ENCODE data around the gene DSCAML1. TPM values are rescaled to one million over a fixed set of nuclear protein-coding genes. Genes with fewer than 3 reads are reported as not detected.

Gene DSCAML1
- total and polyA plus RNA-seq, 9 of the 15 experiments (the other 6 are each of a cell fraction or from before 2014, with no cell fraction given) = not detected

DNA sequence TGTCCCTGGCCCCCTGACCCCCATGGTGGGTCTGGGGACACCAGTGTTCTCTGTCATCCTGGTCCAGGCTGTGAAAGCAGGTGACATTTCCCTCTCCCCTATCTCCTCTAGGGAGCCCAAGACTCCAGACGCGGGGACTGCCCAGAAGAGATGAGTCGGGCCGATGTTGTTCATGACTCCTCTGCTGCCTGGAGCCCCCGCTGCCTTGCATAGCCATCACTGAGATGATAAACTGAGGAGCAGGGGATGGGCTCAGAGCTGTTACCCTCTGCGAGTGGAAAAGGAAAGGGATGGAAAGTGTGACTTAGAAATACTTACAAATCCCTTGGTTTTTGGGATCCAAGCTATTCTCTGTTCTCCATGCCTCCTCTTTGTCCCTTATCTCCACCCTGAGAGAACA lies 209.6 kb downstream of the DSCAML1 start (continued):
- TF ChIP-seq XRCC4 (IDR thresholded peaks at IDR 0.05; ENCODE audit: extremely low read depth, insufficient read depth, insufficient read length) (no peak), PCBP2 (IDR thresholded peaks at IDR 0.05; ENCODE audit: low read depth, low read length, poor library complexity, severe bottlenecking) (no peak)
- TF ChIP-seq, protein P1, sequence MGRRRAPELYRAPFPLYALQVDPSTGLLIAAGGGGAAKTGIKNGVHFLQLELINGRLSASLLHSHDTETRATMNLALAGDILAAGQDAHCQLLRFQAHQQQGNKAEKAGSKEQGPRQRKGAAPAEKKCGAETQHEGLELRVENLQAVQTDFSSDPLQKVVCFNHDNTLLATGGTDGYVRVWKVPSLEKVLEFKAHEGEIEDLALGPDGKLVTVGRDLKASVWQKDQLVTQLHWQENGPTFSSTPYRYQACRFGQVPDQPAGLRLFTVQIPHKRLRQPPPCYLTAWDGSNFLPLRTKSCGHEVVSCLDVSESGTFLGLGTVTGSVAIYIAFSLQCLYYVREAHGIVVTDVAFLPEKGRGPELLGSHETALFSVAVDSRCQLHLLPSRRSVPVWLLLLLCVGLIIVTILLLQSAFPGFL (CRISPR knock-in tag; IDR thresholded peaks at IDR 0.05) = no peak
- TF ChIP-seq, protein P2, sequence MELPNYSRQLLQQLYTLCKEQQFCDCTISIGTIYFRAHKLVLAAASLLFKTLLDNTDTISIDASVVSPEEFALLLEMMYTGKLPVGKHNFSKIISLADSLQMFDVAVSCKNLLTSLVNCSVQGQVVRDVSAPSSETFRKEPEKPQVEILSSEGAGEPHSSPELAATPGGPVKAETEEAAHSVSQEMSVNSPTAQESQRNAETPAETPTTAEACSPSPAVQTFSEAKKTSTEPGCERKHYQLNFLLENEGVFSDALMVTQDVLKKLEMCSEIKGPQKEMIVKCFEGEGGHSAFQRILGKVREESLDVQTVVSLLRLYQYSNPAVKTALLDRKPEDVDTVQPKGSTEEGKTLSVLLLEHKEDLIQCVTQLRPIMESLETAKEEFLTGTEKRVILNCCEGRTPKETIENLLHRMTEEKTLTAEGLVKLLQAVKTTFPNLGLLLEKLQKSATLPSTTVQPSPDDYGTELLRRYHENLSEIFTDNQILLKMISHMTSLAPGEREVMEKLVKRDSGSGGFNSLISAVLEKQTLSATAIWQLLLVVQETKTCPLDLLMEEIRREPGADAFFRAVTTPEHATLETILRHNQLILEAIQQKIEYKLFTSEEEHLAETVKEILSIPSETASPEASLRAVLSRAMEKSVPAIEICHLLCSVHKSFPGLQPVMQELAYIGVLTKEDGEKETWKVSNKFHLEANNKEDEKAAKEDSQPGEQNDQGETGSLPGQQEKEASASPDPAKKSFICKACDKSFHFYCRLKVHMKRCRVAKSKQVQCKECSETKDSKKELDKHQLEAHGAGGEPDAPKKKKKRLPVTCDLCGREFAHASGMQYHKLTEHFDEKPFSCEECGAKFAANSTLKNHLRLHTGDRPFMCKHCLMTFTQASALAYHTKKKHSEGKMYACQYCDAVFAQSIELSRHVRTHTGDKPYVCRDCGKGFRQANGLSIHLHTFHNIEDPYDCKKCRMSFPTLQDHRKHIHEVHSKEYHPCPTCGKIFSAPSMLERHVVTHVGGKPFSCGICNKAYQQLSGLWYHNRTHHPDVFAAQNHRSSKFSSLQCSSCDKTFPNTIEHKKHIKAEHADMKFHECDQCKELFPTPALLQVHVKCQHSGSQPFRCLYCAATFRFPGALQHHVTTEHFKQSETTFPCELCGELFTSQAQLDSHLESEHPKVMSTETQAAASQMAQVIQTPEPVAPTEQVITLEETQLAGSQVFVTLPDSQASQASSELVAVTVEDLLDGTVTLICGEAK (IDR thresholded peaks at IDR 0.05) = no peak
- TF ChIP-seq, protein P2 (CRISPR knock-in tag; IDR thresholded peaks at IDR 0.05) = no peak
- TF ChIP-seq, protein P3, sequence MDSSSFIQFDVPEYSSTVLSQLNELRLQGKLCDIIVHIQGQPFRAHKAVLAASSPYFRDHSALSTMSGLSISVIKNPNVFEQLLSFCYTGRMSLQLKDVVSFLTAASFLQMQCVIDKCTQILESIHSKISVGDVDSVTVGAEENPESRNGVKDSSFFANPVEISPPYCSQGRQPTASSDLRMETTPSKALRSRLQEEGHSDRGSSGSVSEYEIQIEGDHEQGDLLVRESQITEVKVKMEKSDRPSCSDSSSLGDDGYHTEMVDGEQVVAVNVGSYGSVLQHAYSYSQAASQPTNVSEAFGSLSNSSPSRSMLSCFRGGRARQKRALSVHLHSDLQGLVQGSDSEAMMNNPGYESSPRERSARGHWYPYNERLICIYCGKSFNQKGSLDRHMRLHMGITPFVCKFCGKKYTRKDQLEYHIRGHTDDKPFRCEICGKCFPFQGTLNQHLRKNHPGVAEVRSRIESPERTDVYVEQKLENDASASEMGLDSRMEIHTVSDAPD (CRISPR knock-in tag; IDR thresholded peaks at IDR 0.05) = no peak

All from K562 (cell line).